Ramos (cell line): ENCODE results near the gene MRC2.

Experiments
- in situ Hi-C: fragments of 300-500 bp; cut with MboI; formaldehyde crosslinking; loops from one replicate; pipeline ENCODE4 v1.14.3; 2022; ENCODE audit warnings: low sequenced_read_pairs; ENCODE audit not compliant: unreplicated experiment

Gene MRC2

GRCh38 chr17:62738281-62738680 is 110.8 kb downstream of the MRC2 start:
- in situ Hi-C loops: no loop called here

DNA sequence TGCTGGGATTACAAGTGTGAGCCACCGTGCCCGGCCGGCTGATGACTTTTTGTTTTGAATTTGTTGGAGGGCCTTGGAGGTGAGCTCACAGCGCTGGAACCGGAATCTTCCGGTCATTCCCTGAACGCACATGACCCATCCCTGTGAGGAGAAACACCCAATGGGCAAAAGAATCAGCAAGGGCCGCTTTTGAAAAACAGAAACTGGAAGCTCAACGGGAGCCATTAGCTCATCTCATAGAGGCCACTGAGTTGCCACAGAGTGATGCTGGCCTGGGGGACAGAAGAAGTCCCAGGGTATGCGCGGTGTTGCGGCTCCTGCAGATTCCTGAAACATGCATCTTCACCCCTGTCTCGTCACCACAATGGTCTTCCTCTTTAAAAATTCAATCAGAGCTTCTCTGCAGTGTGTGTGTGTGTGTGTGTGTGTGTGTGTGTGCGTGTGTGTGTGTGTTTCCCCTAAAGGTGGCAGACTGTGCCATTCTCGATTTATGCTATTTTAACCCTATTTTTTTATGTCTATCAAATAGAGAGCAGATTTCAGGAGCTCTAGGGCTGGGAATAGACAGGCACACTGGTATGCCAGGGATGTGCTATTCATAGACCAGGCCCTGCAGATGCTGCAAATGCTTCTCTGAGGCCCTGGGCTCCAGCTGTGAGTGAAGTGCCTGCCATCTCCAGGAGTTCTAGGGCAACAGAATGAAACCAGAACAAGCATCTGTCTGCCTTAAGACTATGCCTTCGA is 112.3 kb downstream of the MRC2 start:
- in situ Hi-C loops: no loop called here

- in situ Hi-C loops: no loop called here
These were observed 113.8 kb downstream of the MRC2 start for GRCh38 chr17:62741290-62741689.
